NCI-H345 treated with DMSO at 0.1 percent for 48 hours (cell line): Measurements from ENCODE around the gene KIF5B.

Experiments used
- DNase-seq: peaks from one replicate; lab custom pipeline; 2025; ENCODE audit not compliant: unreplicated experiment; lab: John Stamatoyannopoulos, UW

Gene KIF5B

DNA sequence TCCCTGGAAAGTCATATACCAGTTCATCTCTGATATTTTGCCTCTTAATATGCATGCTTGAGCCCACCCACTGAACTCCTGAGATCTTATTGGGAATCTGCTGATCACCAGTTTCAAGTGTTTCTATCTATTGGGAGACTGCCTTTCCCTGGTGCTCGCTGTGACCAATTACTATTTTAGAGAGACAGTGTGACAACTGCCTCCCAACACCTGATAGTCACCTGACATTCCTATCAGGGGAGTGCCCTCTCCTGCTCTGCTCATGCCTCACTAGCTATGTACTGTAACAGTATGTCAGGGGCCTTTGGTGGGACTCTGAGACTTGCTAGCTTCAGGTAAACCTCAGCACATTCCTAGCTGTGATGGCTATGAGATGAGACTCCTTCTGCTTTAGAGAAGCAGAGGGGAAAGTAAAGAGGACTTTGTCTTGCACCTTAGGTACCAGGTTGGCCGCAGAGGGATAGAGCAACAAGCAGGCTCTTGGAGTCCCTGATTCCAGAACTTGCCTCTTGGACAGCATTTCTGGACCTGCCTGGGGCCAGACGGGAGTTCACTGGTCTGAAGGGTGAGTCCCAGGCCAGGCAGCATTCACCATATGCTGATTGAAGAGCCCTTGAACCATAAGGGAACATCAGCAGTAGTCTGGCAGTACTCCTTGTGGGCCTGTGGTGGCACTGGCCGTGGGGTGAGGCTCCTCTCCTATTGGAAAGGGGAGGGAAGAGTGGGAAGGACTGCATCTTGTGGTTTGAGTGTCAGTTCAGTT lies 93.2 kb downstream of the KIF5B start:
- DNase-seq, result no peak

DNA sequence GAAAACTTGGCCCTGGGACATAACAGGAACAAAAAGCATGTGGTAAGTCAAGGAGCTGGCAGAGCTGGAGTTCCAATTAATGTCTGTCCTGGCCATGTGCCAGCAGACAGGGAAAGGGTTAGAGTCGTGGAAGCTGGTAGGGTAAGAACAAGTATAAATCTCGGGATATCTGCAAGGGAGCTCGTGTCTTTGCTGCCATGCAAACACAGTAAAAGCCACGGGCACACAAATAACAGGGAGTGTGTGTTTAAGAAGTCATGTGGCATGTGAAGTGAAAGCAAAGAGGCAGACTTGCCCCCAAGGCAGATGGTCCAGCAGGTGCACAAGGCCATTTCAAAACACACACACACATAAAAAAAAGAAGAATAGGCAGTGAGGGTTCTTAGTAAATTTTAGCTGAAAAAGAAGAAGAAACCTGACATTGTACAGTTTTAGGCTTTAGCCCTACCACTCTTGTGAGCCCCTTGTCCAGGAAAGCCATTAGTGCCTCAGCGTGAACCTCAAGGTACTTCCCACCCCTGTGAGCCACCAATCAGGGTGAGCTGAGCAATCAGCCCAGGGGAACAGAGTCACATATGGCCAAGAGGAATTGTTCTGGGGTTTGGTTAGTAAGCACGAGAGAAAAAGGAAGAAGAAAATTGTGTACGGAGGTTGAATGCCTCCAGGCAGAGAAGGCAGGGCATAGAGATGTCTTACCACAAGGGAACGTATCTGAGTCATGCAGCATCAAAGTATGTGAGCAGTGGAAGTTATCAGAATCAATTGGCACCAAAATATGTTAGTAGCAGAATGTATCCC lies 94.7 kb downstream of the KIF5B start:
- DNase-seq, result peak; percentile 77

DNA sequence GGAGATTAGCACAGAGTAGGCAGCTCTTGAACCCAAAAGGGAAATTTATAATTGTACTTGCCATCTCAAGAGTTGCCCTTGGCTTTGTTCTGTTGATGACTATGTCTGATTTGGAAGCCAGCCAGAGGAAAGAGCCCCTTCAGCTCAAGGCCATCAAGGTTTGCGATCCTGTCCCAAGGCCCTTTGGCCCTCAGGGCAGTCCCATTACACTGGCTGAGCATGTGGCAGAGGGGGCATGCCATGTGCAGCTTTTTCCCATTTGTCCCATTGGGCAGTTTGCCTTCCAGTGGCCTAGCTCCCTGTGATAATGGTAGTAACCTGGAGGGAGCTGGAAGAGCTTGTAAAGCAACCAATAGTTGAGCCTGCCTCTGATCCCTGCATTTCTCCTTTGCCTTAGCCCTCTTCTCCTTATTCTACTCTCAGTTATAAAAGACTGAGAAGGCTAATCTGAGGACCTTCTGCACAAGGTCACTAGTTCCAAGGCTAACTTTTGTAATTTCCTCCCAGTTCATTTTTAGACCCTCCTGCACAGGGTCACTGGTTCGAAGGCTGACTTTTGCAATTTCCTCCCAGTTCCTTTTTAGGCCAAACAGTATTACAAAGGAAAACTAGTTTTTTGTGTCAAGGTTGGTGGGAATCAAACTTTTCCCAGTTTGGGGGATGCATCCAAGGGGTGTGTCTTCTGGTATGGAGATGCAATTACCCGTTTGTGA lies 96.6 kb downstream of the KIF5B start:
- no peak for DNase-seq
